Measurements from ENCODE around the gene NEU2.

The NEU2 gene

GRCh38 chr2:233065954-233066470, 33.5 kb downstream of the NEU2 start:
- DNase-seq (ENCODE audit: low read depth) = no peak
- no peak overlapping the region for H3K4me3 ChIP-seq (ENCODE audit: low read depth, low read length)
- TF ChIP-seq CTCF (IDR thresholded peaks at IDR 0.05; ENCODE audit: low read depth, low read length, missing control alignments) = no peak

- DNase-seq (ENCODE audit: low read depth) = no peak
- no peak for TF ChIP-seq CTCF (IDR thresholded peaks at IDR 0.05; ENCODE audit: low read depth, low read length, missing control alignments)
- H3K4me3 ChIP-seq (ENCODE audit: low read depth, low read length) = peak overlapping the region; percentile 34; the same call in 1 of the 2 replicates
Measured at GRCh38 chr2:233068762-233069418, 36.4 kb downstream of the NEU2 start.

- no peak for DNase-seq (ENCODE audit: low read depth)
- TF ChIP-seq CTCF (IDR thresholded peaks at IDR 0.05; ENCODE audit: low read depth, low read length, missing control alignments) = no peak
- peak overlapping the region; percentile 0; the same call in 1 of the 2 replicates for H3K4me3 ChIP-seq (ENCODE audit: low read depth, low read length)
Measured at GRCh38 chr2:233072838-233073237, 40.4 kb downstream of the NEU2 start.

GRCh38 chr2:233074106-233074505, 41.6 kb downstream of the NEU2 start:
- no peak overlapping the region for H3K4me3 ChIP-seq (ENCODE audit: low read depth, low read length)
- no peak for DNase-seq (ENCODE audit: low read depth)
- no peak for TF ChIP-seq CTCF (IDR thresholded peaks at IDR 0.05; ENCODE audit: low read depth, low read length, missing control alignments)

GRCh38 chr2:233075141-233075965, 42.9 kb downstream of the NEU2 start:
- DNase-seq (ENCODE audit: low read depth) = no peak
- H3K4me3 ChIP-seq (ENCODE audit: low read depth, low read length) = peak overlapping the region; percentile 24
- TF ChIP-seq CTCF (IDR thresholded peaks at IDR 0.05; ENCODE audit: low read depth, low read length, missing control alignments) = no peak

- DNase-seq (ENCODE audit: low read depth) = no peak
- TF ChIP-seq CTCF (IDR thresholded peaks at IDR 0.05; ENCODE audit: low read depth, low read length, missing control alignments) = no peak
- H3K4me3 ChIP-seq (ENCODE audit: low read depth, low read length) = no peak overlapping the region; the same call in 1 of the 2 replicates
Measured at GRCh38 chr2:233075966-233076339, 43.5 kb downstream of the NEU2 start.

Measured in GM12864 (cell line).